Heart left ventricle (tissue), 13 donors: ENCODE results near the gene CECR2.

Experiments used
- CTCF ChIP-seq, 12 donors: fragments of 200-600 bp; sonication (generic) in 4 of 12; IDR thresholded peaks; one replicate each; pipeline versions ENCODE4 v1.5.0 to v1.8.0; 2018 to 2022; ENCODE audit warnings: antibody characterized with exemption in 12 of 12, mild to moderate bottlenecking in 5 of 12
- POLR2A ChIP-seq, 2 donors: fragments of 450-650 bp; IDR thresholded peaks; one replicate each; pipeline ENCODE4 v1.6.1; 2017; ENCODE audit warnings: antibody characterized with exemption in 2 of 2, mild to moderate bottlenecking in 2 of 2, moderate library complexity in 2 of 2
- donor health status: ischemic (EF 13 %, LVEDD 7.1; RV severe dilation, severe dysfunction).
- donor health status: DM: no; HTN: yes; CAD: no.
- donor health status: DM: no; HTN: no; CAD: no.
- donor health status: ischemic (EF 25% LVEDD 6.9; RV normal size, moderate dysfunction).
- donor health status: ischemic (EF 25% LVEDD 5.7; RV mildly dilated, moderate dysfunction).
- donor health status: ischemic (EF 35%, LVEDD 5.7; RV mildly dilated, moderate dysfunction).
- donor health status: nonischemic (EF 11% LVEDD 7.7; RV severe dilation, severe dysfunction).
- donor health status: DM: yes; HTN: yes; CAD: no.
- donor health status: PGD.
- donor health status: ischemic (EF 29% LVEDD 5.4; RV normal size, mild dysfunction).
- donor health status: nonischemic (EF 23%, LVEDD 6.1; RV moderate dilation, normal function).

GRCh38 chr22:17400305-17400704 lies 31.0 kb downstream of the CECR2 start:
- TF ChIP-seq CTCF (IDR thresholded peaks at IDR 0.05) (no peak), POLR2A (IDR thresholded peaks at IDR 0.05) (no peak)
